Natural killer cell (primary cell): ENCODE results near the gene ACSBG1. TPM values are rescaled to one million over a fixed set of nuclear protein-coding genes. Genes with fewer than 3 reads are reported as not detected.

Experiments
- ATAC-seq, 3 donors: fragments of 150-1000 bp in 2 of 3; fragments of 200-7000 bp in 1 of 3; cut with Tn5 transposase; 1 replicate in 1 of 3; 2 replicates in 2 of 3; pipeline ENCODE4 v1.10.0; 2021; ENCODE audit warnings: mild to moderate bottlenecking in 2 of 3, moderate library complexity in 2 of 3
- DNase-seq, 2 donors: peaks; one replicate each; pipeline versions ENCODE4 v3.0.0 to v3.0.0-alpha.2; 2013 to 2021; ENCODE audit warnings: mixed read lengths in 1 of 2
- H3K27ac ChIP-seq: one replicate; pipeline ENCODE4 v1.5.1; 2013; ENCODE audit warnings: mild to moderate bottlenecking, low read length
- H3K27me3 ChIP-seq: one replicate; pipeline ENCODE4 v1.6.1; 2013; ENCODE audit warnings: low read length; ENCODE audit not compliant: control insufficient read depth, insufficient read depth
- H3K36me3 ChIP-seq: one replicate; pipeline ENCODE4 v1.6.1; 2013; ENCODE audit warnings: low read length; ENCODE audit not compliant: control insufficient read depth, insufficient read depth
- H3K4me1 ChIP-seq: one replicate; pipeline ENCODE4 v1.6.1; 2013; ENCODE audit warnings: low read length; ENCODE audit not compliant: control insufficient read depth, insufficient read depth
- H3K4me3 ChIP-seq: one replicate; pipeline ENCODE4 v1.5.1; 2013; ENCODE audit warnings: low read length
- H3K9me3 ChIP-seq: one replicate; pipeline ENCODE4 v1.6.1; 2013; ENCODE audit warnings: low read length; ENCODE audit not compliant: control insufficient read depth, insufficient read depth
- H3K27ac Mint-ChIP-seq, 2 donors: one replicate each; pipeline ENCODE4 v1.8.0; 2022; ENCODE audit warnings: mild to moderate bottlenecking in 2 of 2, mixed read lengths in 2 of 2, moderate library complexity in 1 of 2
- H3K27me3 Mint-ChIP-seq, 2 donors: one replicate each; pipeline ENCODE4 v1.8.0; 2022; ENCODE audit warnings: low read depth in 2 of 2, mixed read lengths in 2 of 2
- H3K36me3 Mint-ChIP-seq: one replicate; pipeline ENCODE4 v1.8.0; 2022; ENCODE audit warnings: mixed read lengths
- H3K4me1 Mint-ChIP-seq, 2 donors: one replicate each; pipeline ENCODE4 v1.8.0; 2022; ENCODE audit warnings: mixed read lengths in 2 of 2
- H3K4me3 Mint-ChIP-seq: one replicate; pipeline ENCODE4 v1.8.0; 2022; ENCODE audit warnings: mild to moderate bottlenecking, moderate library complexity, mixed read lengths
- H3K9me3 Mint-ChIP-seq, 2 donors: one replicate each; pipeline ENCODE4 v1.8.0; 2022; ENCODE audit warnings: mixed read lengths in 2 of 2
- CTCF ChIP-seq: fragments of 200-600 bp; IDR thresholded peaks from one replicate; pipeline ENCODE4 v1.8.0; 2022; ENCODE audit warnings: antibody characterized with exemption
- WGBS: methylation state at CpG from one replicate; pipeline ENCODE4 v1.1.7; 2013; ENCODE audit warnings: missing lambda C conversion rate; ENCODE audit not compliant: insufficient coverage; 5-methylcytosine and 5-hydroxymethylcytosine counted together
- intact Hi-C: fragments of 100-400 bp; cut with micrococcal nuclease; formaldehyde crosslinking; loops from one replicate; pipeline ENCODE4 v1.14.2; 2022
- total RNA-seq, 4 donors: library from RNA; stranded (reverse); fragments of 120-200 nt in 1 of 4; gene quantifications; one replicate each; pipeline versions ENCODE4 v1.2.3 to v1.2.4, GENCODE V29; 2013 to 2022

Gene ACSBG1
- total RNA-seq, 3 donors from 2014 or later (not counting 1 experiment from before 2014, with no cell fraction given), result 0.07 TPM; not detected in 2

GRCh38 chr15:78171864-78172472 lies 62.4 kb downstream of the ACSBG1 start:
- intact Hi-C loops, result no loop called here
- no peak for ATAC-seq
- H3K27me3 Mint-ChIP-seq, result peaks cover 0 to 2% of the 10 kb centered on the region in 2 donors
- H3K4me1 ChIP-seq, result peaks cover 34% of the 10 kb centered on the region
- no peaks in the 10 kb centered on the region for H3K27me3 ChIP-seq
- TF ChIP-seq CTCF, result no peak
- H3K4me3 Mint-ChIP-seq, result no peak overlapping the region
- DNase-seq, result no peak
- peak overlapping the region; percentile 9 for H3K27ac ChIP-seq
- no peak overlapping the region for H3K27ac Mint-ChIP-seq
- WGBS, result 94% methylated on average over 9 of the region's 9 CpGs
- no peaks in the 10 kb centered on the region for H3K9me3 ChIP-seq
- peaks cover 18% of the 10 kb centered on the region for H3K36me3 Mint-ChIP-seq
- H3K9me3 Mint-ChIP-seq, result no peaks in the 10 kb centered on the region
- H3K4me1 Mint-ChIP-seq, result peaks cover 16 to 21% of the 10 kb centered on the region in 2 donors
- no peak overlapping the region for H3K4me3 ChIP-seq
- peaks cover 20% of the 10 kb centered on the region for H3K36me3 ChIP-seq

- DNase-seq, result no peak
- peaks cover 25% of the 10 kb centered on the region for H3K36me3 ChIP-seq
- intact Hi-C loops, result no loop called here
- no peak overlapping the region for H3K4me3 Mint-ChIP-seq
- peaks cover 16 to 21% of the 10 kb centered on the region in 2 donors for H3K4me1 Mint-ChIP-seq
- WGBS, result 82% methylated on average over 17 of the region's 17 CpGs
- no peak overlapping the region for H3K27ac Mint-ChIP-seq
- no peaks in the 10 kb centered on the region for H3K27me3 ChIP-seq
- no peak overlapping the region for H3K4me3 ChIP-seq
- H3K9me3 ChIP-seq, result no peaks in the 10 kb centered on the region
- ATAC-seq, result peak in 1 of 3 donors; percentile 12
- TF ChIP-seq CTCF, result no peak
- peaks cover 22% of the 10 kb centered on the region for H3K36me3 Mint-ChIP-seq
- H3K27me3 Mint-ChIP-seq, result peaks cover 0 to 2% of the 10 kb centered on the region in 2 donors
- peak overlapping the region; percentile 32 for H3K27ac ChIP-seq
- H3K4me1 ChIP-seq, result peaks cover 34% of the 10 kb centered on the region
- no peaks in the 10 kb centered on the region for H3K9me3 Mint-ChIP-seq
These were observed 63.3 kb downstream of the ACSBG1 start for GRCh38 chr15:78170848-78171773.

- Mint-ChIP-seq H3K4me1 (peaks cover 2 to 3% of the 10 kb centered on the region in 2 donors), H3K27me3 (no peaks in the 10 kb centered on the region)
- no peak overlapping the region for H3K27ac ChIP-seq
These were observed 65.8 kb downstream of the ACSBG1 start for GRCh38 chr15:78168608-78169007.

More at GRCh38 chr15:78168608-78169007, 65.8 kb downstream of the ACSBG1 start:
- H3K9me3 Mint-ChIP-seq, result no peaks in the 10 kb centered on the region
- Histone ChIP-seq H3K27me3 (no peaks in the 10 kb centered on the region), H3K36me3 (peaks cover 39% of the 10 kb centered on the region), H3K4me3 (no peak overlapping the region), H3K4me1 (peaks cover 22% of the 10 kb centered on the region), H3K9me3 (no peaks in the 10 kb centered on the region)
- no peak for TF ChIP-seq CTCF
- no peak overlapping the region for H3K27ac Mint-ChIP-seq
- no peak for DNase-seq
- H3K36me3 Mint-ChIP-seq, result peaks cover 25% of the 10 kb centered on the region
- ATAC-seq, result no peak
- WGBS, result 44% methylated on average over 5 of the region's 5 CpGs
- no peak overlapping the region for H3K4me3 Mint-ChIP-seq
- intact Hi-C loops, result no loop called here
